ENCODE results near the gene CACNG6. TPM values are rescaled to one million over a fixed set of nuclear protein-coding genes. Genes with fewer than 3 reads are reported as not detected.

Gene CACNG6
- total and polyA plus RNA-seq, 10 of the 15 experiments (the other 5 are each of a cell fraction or from before 2014, with no cell fraction given): 0.07 TPM; not detected in 9

GRCh38 chr19:53982611-53983010, 8.8 kb upstream of the CACNG6 start:
- ATAC-seq (no peak), FAIRE-seq (no peak)
- H3K9me3 ChIP-seq (replicated peaks; ENCODE audit: control insufficient read depth, insufficient read depth, low read length): no peaks in the 10 kb centered on the region; the same call in 1 of the 3 replicates

More at GRCh38 chr19:53982611-53983010, 8.8 kb upstream of the CACNG6 start:
- Histone ChIP-seq H3K4me3 (no peak overlapping the region), H3K4me1 (ENCODE audit: control insufficient read depth, insufficient read depth, low read length) (no peaks in the 10 kb centered on the region), H3K9ac (ENCODE audit: control insufficient read depth, insufficient read depth, low read length) (no peak overlapping the region), H3K27ac (ENCODE audit: control insufficient read depth, insufficient read depth) (no peak overlapping the region), H2AFZ (ENCODE audit: control insufficient read depth, low read depth, low read length) (no peak overlapping the region), H3K79me2 (ENCODE audit: control insufficient read depth, insufficient read depth, low read length) (no peaks in the 10 kb centered on the region), H3K4me2 (ENCODE audit: control insufficient read depth, insufficient read depth) (no peak overlapping the region), H3K36me3 (ENCODE audit: control insufficient read depth in 2 of 2, insufficient read depth in 2 of 2, low read length in 1 of 2) (no peaks in the 10 kb centered on the region), H4K20me1 (ENCODE audit: control insufficient read depth, insufficient read depth) (no peaks in the 10 kb centered on the region), H3K27me3 (replicated peaks in 1 of 2; ENCODE audit: control insufficient read depth in 2 of 2, insufficient read depth in 2 of 2, low read length in 1 of 2) (no peaks in the 10 kb centered on the region)
- no peak for TF ChIP-seq NFIC (IDR thresholded peaks at IDR 0.05; ENCODE audit: low read depth, low read length)
- TF ChIP-seq BCL3 (IDR thresholded peaks at IDR 0.05; ENCODE audit: borderline replicate concordance, insufficient read depth, low read depth, low read length, poor library complexity, severe bottlenecking): no peak
- TF ChIP-seq NR2C1 (IDR thresholded peaks at IDR 0.05): no peak
- TF ChIP-seq SPI1 (IDR thresholded peaks at IDR 0.05; ENCODE audit: borderline replicate concordance, insufficient read depth, low read depth, low read length): no peak
- TF ChIP-seq ZBTB11 (CRISPR knock-in tag; IDR thresholded peaks at IDR 0.05): no peak
- TF ChIP-seq PML (IDR thresholded peaks at IDR 0.05; ENCODE audit: low read length): no peak
- no peak for TF ChIP-seq BCL11A (IDR thresholded peaks at IDR 0.05; ENCODE audit: low read depth, low read length)
- TF ChIP-seq TCF3 (IDR thresholded peaks at IDR 0.05; ENCODE audit: borderline replicate concordance, insufficient read depth, low read depth, low read length): no peak
- TF ChIP-seq JUND (IDR thresholded peaks at IDR 0.05; ENCODE audit: low read depth, low read length): no peak
- no peak for TF ChIP-seq EED (IDR thresholded peaks at IDR 0.05; ENCODE audit: low read depth)
- no peak for TF ChIP-seq MLLT1 (IDR thresholded peaks at IDR 0.05)
- no peak for TF ChIP-seq CTCF (IDR thresholded peaks at IDR 0.05 in 2 of 3, conservative IDR thresholded peaks at IDR 0.05 in 1 of 3; ENCODE audit: control insufficient read depth in 2 of 3, extremely low read depth in 1 of 3, insufficient read depth in 1 of 3, low read depth in 3 of 3, low read length in 3 of 3)
- ChIA-PET POLR2A (no interaction called here), RAD21 (ENCODE audit: unreplicated experiment) (no interaction called here), SMC1A (ENCODE audit: uncharacterized antibody, unreplicated experiment) (no interaction called here), CTCF (no interaction called here)
- BruUV-seq (replicated peaks): no TSS peak
- 40% methylated on average over 3 of the region's 61 CpGs for WGBS (ENCODE audit: insufficient coverage, insufficient replicate concordance, low lambda C conversion rate, missing lambda C conversion rate)
- intact Hi-C loops (cut with micrococcal nuclease; ENCODE audit: unreplicated experiment): no loop called here
- in situ Hi-C loops (cut with MboI): no loop called here
- DNase-seq (ENCODE audit: low read depth, low spot score): no peak
